Measurements from ENCODE around the gene ZSCAN5A.
"Not testable (repeated sequence)": the region's sequence is repeated elsewhere in the genome, so short reads cannot be mapped to it uniquely, and the experiment has no call there.

ZSCAN5A gene

DNA sequence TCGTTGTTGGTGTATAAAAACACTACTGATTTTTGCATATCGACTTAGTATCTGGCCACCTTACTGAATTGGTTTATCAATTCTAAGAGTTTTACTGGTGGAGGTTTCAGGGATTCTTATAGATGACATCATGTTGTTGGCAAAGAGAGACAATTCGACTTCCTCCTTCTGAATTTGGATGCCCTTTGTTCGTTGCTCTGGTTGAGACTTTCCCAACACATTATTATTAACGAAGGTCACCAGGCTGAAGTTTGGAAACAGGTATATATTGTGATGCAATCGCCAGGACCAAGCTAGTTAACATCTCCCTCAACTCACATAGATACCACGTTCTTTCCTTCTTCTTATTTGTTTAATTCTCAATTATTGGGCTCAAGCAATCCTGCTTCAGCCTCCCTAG, 115.0 kb downstream of the ZSCAN5A start:
- TF ChIP-seq, protein P1, sequence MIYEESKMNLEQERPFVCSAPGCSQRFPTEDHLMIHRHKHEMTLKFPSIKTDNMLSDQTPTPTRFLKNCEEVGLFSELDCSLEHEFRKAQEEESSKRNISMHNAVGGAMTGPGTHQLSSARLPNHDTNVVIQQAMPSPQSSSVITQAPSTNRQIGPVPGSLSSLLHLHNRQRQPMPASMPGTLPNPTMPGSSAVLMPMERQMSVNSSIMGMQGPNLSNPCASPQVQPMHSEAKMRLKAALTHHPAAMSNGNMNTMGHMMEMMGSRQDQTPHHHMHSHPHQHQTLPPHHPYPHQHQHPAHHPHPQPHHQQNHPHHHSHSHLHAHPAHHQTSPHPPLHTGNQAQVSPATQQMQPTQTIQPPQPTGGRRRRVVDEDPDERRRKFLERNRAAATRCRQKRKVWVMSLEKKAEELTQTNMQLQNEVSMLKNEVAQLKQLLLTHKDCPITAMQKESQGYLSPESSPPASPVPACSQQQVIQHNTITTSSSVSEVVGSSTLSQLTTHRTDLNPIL (CRISPR knock-in tag; IDR thresholded peaks at IDR 0.05; ENCODE audit: low read depth), result no peak
- TF ChIP-seq SNAI2 (CRISPR knock-in tag; IDR thresholded peaks at IDR 0.05) (no peak), ZNF565 (CRISPR knock-in tag; conservative IDR thresholded peaks at IDR 0.05; ENCODE audit: low read depth) (no peak), ARNTL (CRISPR knock-in tag; IDR thresholded peaks at IDR 0.05; ENCODE audit: borderline replicate concordance, low read depth) (no peak), TOX (CRISPR knock-in tag; IDR thresholded peaks at IDR 0.05; ENCODE audit: borderline replicate concordance) (no peak)
- TF ChIP-seq, protein P2, sequence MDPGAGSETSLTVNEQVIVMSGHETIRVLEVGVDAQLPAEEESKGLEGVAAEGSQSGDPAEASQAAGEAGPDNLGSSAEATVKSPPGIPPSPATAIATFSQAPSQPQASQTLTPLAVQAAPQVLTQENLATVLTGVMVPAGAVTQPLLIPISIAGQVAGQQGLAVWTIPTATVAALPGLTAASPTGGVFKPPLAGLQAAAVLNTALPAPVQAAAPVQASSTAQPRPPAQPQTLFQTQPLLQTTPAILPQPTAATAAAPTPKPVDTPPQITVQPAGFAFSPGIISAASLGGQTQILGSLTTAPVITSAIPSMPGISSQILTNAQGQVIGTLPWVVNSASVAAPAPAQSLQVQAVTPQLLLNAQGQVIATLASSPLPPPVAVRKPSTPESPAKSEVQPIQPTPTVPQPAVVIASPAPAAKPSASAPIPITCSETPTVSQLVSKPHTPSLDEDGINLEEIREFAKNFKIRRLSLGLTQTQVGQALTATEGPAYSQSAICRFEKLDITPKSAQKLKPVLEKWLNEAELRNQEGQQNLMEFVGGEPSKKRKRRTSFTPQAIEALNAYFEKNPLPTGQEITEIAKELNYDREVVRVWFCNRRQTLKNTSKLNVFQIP (CRISPR knock-in tag; IDR thresholded peaks at IDR 0.05; ENCODE audit: borderline replicate concordance, low read depth), result no peak
- ATAC-seq, result no peak

DNA sequence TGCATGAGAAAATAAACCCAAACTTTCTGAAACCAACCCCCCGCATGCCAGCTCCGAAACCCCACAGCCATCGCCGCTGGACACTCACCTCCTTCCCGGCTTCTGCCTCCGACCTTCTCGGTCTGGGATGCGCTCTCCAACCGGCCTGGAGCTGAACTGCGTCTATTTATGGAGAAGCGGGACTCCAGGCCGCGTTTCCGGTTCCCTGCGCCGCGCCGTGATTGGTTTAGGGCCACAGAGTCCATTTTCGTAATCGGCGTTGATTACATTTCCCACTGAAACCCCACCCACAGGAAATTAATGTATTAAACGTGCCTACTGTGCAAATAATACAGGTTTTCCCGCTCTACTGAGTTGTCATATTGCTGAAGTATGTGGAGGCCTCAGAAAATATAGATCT, 117.0 kb downstream of the ZSCAN5A start, which contains the start of gene ZSCAN5B:
Gene ZSCAN5B (minus strand): TSS at position 138 of the 400 bp plus-strand sequence. CDS start 4,731 bp downstream, outside the sequence.
- not testable (repeated sequence) for ATAC-seq

DNA sequence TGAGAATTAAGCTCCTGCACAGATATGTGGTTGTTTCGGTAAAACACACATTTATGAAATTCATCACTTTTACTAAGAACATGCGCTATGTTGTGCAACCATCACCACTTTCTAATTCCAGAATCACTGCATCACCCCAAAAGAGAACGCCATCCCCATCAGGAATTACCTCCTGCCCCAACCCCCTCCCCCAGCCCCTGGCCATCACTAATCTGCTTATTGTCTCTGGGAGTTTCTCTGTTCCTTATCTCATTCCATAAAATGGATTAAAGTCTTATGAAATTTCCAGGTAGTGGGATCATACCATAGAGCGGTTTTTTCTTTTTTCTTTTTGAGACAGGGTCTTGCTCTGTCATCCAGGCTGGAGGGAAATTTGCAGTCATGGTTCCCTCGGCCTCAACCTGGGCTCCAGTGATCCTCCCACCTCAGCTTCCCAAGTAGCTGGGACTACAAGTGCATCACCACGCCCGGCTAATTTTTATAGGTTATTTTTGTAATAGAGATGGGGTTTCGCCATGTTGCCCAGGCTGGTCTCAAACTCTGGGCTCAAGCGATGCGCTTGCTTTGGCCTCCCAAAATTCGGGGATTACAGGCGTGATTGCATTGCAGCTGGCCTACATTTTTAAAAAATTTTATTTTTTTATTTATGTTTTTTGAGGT, 120.5 kb downstream of the ZSCAN5A start:
- TF ChIP-seq ZFP3 (CRISPR knock-in tag; IDR thresholded peaks at IDR 0.05) (no peak), RARB (CRISPR knock-in tag; IDR thresholded peaks at IDR 0.05) (no peak), TOX (CRISPR knock-in tag; IDR thresholded peaks at IDR 0.05; ENCODE audit: borderline replicate concordance) (no peak)
- no peak for ATAC-seq

DNA sequence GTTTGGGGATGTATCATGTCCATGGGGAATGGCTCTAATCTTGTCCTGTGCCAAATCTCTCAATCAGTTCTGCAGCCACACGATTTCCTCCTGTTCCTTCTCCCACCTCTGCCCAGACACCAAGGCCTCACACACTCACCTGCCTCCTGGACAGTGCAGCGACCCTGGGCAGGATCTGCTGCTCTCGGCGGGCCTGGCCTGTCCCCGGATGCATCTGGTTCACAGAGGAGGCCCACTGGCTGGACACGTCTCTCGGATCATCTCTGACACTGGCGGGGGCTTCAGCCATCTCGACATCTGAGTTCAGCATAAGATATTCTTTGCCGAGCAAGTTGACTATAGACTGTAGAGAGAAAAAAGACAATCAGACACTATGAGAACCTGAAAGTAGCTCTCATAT, 122.9 kb downstream of the ZSCAN5A start:
- TF ChIP-seq CSDC2 (CRISPR knock-in tag; IDR thresholded peaks at IDR 0.05), result no peak
- no peak for TF ChIP-seq OSR1 (CRISPR knock-in tag; IDR thresholded peaks at IDR 0.05)
- no peak for TF ChIP-seq BACH2 (CRISPR knock-in tag; IDR thresholded peaks at IDR 0.05; ENCODE audit: borderline replicate concordance)
- TF ChIP-seq, protein P1 (CRISPR knock-in tag; IDR thresholded peaks at IDR 0.05; ENCODE audit: low read depth), result no peak
- TF ChIP-seq, protein P3, sequence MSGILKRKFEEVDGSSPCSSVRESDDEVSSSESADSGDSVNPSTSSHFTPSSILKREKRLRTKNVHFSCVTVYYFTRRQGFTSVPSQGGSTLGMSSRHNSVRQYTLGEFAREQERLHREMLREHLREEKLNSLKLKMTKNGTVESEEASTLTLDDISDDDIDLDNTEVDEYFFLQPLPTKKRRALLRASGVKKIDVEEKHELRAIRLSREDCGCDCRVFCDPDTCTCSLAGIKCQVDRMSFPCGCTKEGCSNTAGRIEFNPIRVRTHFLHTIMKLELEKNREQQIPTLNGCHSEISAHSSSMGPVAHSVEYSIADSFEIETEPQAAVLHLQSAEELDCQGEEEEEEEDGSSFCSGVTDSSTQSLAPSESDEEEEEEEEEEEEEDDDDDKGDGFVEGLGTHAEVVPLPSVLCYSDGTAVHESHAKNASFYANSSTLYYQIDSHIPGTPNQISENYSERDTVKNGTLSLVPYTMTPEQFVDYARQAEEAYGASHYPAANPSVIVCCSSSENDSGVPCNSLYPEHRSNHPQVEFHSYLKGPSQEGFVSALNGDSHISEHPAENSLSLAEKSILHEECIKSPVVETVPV (CRISPR knock-in tag; IDR thresholded peaks at IDR 0.05), result no peak
- TF ChIP-seq TOX (CRISPR knock-in tag; IDR thresholded peaks at IDR 0.05; ENCODE audit: borderline replicate concordance), result no peak
- no peak for TF ChIP-seq ISL1 (CRISPR knock-in tag; IDR thresholded peaks at IDR 0.05)
- TF ChIP-seq ZNF70 (CRISPR knock-in tag; IDR thresholded peaks at IDR 0.05), result no peak
- TF ChIP-seq ESRRG (CRISPR knock-in tag; IDR thresholded peaks at IDR 0.05), result no peak
- TF ChIP-seq, protein P2 (CRISPR knock-in tag; IDR thresholded peaks at IDR 0.05; ENCODE audit: borderline replicate concordance, low read depth), result no peak
- no peak for TF ChIP-seq ZC3H10 (CRISPR knock-in tag; IDR thresholded peaks at IDR 0.05)
- TF ChIP-seq ZFP3 (CRISPR knock-in tag; IDR thresholded peaks at IDR 0.05), result no peak
- TF ChIP-seq PPARA (CRISPR knock-in tag; IDR thresholded peaks at IDR 0.05; ENCODE audit: borderline replicate concordance), result no peak
- no peak for TF ChIP-seq ZNF8 (CRISPR knock-in tag; IDR thresholded peaks at IDR 0.05)
- TF ChIP-seq RARB (CRISPR knock-in tag; IDR thresholded peaks at IDR 0.05), result no peak
- TF ChIP-seq SNAI2 (CRISPR knock-in tag; IDR thresholded peaks at IDR 0.05), result no peak
- TF ChIP-seq ZNF565 (CRISPR knock-in tag; conservative IDR thresholded peaks at IDR 0.05; ENCODE audit: low read depth), result no peak
- ATAC-seq, result no peak

DNA sequence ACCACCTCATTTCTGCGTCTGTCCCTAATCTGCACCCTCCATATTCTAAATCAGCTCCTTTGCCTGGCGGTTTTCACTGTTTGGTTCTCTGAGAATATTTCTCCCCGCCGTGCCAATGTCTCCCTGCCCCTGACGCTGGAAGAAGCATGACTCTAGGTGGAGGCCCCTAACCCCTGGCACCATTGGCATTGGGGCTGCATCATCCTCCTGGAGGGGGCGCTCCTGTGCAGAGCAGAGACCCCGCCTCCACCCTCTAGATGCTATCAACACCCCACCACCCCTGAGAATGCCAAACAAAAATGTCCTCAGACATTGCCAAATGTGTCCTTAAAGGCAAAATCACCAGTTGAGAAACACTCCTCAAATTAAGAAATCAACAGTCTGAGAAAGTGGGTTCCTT, 123.5 kb downstream of the ZSCAN5A start:
- no peak for ATAC-seq
- TF ChIP-seq ESRRG (CRISPR knock-in tag; IDR thresholded peaks at IDR 0.05) (no peak), ZFP30 (CRISPR knock-in tag; IDR thresholded peaks at IDR 0.05) (no peak), ISL1 (CRISPR knock-in tag; IDR thresholded peaks at IDR 0.05) (no peak), ZNF8 (CRISPR knock-in tag; IDR thresholded peaks at IDR 0.05) (no peak), ZC3H10 (CRISPR knock-in tag; IDR thresholded peaks at IDR 0.05) (no peak), ARNTL (CRISPR knock-in tag; IDR thresholded peaks at IDR 0.05; ENCODE audit: borderline replicate concordance, low read depth) (no peak), TOX (CRISPR knock-in tag; IDR thresholded peaks at IDR 0.05; ENCODE audit: borderline replicate concordance) (no peak), PPARA (CRISPR knock-in tag; IDR thresholded peaks at IDR 0.05; ENCODE audit: borderline replicate concordance) (no peak), ZFP3 (CRISPR knock-in tag; IDR thresholded peaks at IDR 0.05) (no peak), ZNF565 (CRISPR knock-in tag; conservative IDR thresholded peaks at IDR 0.05; ENCODE audit: low read depth) (no peak)
- TF ChIP-seq, protein P3 (CRISPR knock-in tag; IDR thresholded peaks at IDR 0.05), result no peak
- TF ChIP-seq, protein P1 (CRISPR knock-in tag; IDR thresholded peaks at IDR 0.05; ENCODE audit: low read depth), result no peak

Data from SK-N-SH treated with all-trans-retinoic acid at 6 μM for 48 hours (cell line).